LNCaP clone FGC (cell line): ENCODE data around the gene TBC1D9B.
"Not testable (repeated sequence)": the region's sequence is repeated elsewhere in the genome, so short reads cannot be mapped to it uniquely, and the experiment has no call there.

Experiments used
- DNase-seq: peaks from one replicate; pipeline ENCODE4 v3.0.0-alpha.2; 2011; ENCODE audit warnings: low read depth
- H3K4me3 ChIP-seq: 2 replicates; pipeline ENCODE4 v1.5.1; 2011; ENCODE audit warnings: mild to moderate bottlenecking, low read depth, low read length, control low read depth
- TF ChIP-seq, protein P1 (sequence below): IDR thresholded peaks from 2 replicates; pipeline ENCODE4 v1.5.1; 2012; ENCODE audit warnings: mild to moderate bottlenecking; ENCODE audit not compliant: control insufficient read depth, insufficient read depth; ENCODE audit errors: extremely low read depth

Gene TBC1D9B

DNA sequence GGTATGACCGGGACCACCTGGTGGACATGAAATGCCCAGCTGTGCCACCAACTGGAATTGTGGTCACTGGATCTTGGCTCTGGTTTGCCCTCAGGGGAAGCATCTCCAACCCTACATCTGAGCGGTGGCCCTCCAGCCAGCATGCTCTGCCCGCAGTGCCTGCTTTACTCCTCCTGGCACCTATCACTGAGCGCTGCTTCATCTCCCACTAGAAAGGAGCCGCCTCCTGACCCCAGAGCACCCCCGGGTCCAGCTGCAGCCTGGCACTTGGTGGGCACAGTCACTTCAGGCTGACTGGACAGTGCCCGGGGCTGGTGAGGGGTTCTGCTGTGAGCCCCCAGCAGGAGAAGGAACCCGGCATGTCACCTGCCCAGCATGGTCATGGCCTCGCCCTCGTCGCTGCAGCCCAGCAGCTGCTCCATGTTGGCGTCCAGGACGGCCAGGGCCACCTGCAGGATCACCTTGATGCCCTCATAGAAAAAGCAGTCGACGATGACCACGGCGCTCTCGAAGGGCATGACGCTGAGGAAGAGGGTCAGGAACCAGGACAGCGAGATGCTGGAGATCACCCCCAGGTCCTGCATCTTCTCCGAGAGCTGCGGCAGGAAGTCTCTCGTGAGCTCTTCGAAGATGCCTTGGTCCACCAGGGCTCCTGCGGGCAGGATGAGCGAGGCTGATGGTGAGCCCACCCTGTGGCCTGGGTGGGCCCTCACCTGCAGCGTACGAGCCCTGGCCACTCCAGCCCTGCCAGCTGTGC lies 33.0 kb downstream of the TBC1D9B start:
- no peak overlapping the region for H3K4me3 ChIP-seq
- no peak for DNase-seq
- TF ChIP-seq, protein P1, sequence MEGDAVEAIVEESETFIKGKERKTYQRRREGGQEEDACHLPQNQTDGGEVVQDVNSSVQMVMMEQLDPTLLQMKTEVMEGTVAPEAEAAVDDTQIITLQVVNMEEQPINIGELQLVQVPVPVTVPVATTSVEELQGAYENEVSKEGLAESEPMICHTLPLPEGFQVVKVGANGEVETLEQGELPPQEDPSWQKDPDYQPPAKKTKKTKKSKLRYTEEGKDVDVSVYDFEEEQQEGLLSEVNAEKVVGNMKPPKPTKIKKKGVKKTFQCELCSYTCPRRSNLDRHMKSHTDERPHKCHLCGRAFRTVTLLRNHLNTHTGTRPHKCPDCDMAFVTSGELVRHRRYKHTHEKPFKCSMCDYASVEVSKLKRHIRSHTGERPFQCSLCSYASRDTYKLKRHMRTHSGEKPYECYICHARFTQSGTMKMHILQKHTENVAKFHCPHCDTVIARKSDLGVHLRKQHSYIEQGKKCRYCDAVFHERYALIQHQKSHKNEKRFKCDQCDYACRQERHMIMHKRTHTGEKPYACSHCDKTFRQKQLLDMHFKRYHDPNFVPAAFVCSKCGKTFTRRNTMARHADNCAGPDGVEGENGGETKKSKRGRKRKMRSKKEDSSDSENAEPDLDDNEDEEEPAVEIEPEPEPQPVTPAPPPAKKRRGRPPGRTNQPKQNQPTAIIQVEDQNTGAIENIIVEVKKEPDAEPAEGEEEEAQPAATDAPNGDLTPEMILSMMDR = no peak

DNA sequence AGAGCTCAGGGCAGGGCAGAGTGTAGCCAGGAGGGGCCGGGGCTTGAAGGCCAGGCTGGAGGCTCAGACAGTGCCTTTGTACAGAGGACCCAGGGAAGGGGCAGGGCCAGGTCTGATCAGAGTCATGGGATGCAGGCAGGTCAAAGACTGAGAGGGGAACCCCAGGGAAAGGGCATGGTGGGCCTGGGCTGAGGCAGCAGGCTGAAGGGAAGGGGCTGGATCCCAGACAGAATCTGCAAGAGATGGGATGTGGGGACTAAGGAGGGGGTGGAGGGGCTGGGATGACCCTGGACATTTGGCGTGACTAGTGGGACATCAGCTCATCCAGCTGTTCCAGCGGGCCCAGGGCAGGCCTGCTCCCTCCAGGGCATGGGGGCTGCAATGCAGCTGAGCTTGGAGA lies 33.6 kb downstream of the TBC1D9B start:
- TF ChIP-seq, protein P1 = no peak
- no peak overlapping the region for H3K4me3 ChIP-seq

DNA sequence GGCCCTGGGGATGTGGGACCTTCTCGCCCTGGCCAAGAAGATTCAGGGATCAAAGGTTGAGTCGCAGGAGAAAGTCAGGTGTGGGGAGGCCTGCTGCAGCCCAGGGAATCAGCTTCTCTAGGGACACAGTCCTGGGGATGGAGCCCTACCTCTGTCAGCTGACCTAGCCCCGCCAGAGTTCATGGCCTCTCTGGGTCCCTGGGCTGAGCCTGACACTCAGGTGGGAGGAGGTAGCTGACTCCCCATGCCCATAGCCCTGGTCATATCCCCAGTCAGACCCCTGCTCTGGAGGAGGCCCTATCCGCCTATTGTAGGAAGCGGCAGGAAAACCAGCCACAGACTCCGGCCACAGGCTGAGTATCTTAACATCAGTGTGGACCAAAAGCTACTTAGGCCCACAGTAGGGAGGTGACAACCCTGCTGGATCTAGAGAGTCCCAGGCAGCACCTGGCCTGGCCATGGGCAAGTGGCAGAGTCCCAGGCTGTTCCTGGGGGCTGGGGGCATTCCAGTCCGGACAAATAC lies 34.0 kb downstream of the TBC1D9B start:
- no peak for DNase-seq
- TF ChIP-seq, protein P1 = no peak
- no peak overlapping the region for H3K4me3 ChIP-seq

More for the DNA sequence above, 33.6 kb downstream of the TBC1D9B start:
- no peak for DNase-seq

DNA sequence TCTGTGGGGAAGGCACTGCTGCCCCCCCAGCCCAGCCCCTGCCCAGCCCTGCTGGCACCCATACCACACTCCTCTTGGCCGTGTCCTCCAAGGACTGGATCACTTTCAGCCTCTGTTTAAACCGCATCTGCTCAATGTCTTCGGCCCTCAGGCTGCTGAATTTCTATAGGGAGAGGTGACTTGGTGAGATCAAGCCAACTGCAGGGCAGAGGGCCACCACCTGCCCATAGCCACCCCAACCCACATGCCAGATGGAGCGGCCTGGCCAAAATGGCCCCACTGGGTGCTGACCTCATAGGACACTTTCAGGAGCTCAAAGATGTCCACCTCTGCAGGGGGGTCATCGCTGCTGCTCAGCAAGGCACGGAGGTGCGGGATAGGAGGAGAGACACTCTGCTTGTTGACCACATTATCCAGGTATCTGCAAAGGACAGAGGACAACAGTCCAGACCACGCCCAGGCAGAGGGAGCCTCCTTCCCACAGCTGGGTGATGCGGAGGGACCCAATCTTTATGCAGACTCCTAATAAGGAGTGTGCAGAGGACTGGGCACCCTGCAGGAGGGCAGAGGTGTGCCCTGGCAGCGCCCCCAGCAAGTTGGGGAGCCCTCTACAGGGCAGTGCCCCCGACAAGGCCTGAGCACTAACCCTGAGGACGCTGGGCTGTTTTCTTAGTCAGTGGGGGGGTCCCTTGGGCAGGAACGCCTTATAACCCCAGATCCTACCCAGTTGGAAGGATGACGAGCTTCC lies 34.7 kb downstream of the TBC1D9B start:
- no peak overlapping the region for H3K4me3 ChIP-seq
- no peak for DNase-seq
- TF ChIP-seq, protein P1 = no peak

DNA sequence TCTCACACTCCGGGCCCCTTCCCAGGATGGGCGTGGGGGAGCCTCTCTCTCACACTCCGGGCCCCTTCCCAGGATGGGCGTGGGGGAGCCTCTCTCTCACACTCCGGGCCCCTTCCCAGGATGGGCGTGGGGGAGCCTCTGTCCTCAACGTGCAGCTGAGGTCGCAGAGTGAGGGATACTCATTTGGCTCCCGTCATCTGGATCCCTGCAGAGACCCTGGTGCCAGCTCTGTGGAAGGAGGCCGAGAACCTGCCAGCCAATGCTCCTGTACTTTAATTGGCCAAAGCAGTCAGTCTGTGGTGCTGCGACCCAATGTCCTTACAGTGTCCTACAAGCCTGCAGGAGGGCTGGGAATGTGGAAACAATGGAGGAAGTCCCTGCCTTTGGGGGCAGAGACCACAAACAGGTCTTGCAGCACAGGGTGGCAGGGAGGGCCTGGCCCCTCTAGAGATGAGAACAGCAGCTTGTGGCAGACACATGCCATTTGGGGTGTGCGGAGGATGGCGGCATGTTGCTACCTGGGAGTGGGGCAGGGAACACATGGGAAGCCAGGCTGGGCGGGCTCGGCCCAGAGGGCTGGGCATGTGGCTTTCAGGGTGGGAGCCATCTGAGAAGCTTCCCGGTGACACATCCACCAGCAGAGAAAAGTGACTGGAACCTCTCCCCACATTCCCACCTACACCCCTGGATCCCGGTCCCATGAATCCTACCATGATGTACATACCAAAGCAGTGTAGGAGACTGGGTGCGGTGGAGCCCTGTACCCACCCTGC lies 35.5 kb downstream of the TBC1D9B start:
- TF ChIP-seq, protein P1 = no peak
- no peak overlapping the region for H3K4me3 ChIP-seq
- DNase-seq = no peak

DNA sequence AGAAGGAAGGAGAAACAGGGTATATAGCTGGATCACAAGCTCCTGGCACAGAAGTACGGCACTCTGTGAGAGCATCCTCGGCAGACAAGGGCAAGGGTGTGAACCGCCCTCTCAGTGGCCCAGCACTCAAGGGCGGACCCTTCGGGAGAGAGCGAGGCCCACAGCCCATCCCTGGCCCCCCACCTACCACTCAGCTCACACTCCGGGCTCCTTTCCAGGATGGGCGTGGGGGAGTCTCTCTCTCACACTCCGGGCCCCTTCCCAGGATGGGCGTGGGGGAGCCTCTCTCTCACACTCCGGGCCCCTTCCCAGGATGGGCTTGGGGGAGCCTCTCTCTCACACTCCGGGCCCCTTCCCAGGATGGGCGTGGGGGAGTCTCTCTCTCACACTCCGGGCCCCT lies 36.2 kb downstream of the TBC1D9B start:
- DNase-seq, H3K4me3 ChIP-seq: not testable (repeated sequence)

DNA sequence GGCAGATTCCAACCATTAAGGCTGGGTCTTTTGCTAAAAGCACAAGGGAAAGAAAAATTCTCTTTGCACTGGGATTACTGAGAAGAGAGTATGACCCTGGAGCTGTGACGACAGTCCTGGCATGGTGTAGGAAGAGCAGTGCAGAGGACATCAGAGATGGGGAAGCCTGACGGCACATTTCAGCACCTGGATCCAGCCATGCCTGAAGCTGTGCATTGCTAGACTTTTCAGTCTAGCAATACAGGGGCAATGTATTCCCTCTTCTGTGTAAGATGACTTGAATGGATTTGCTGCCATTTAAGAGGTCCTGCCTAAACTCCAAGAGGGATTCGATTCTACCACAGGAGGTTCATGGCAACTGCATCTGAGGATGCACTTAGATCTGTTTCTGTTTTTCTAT lies 36.7 kb downstream of the TBC1D9B start:
- no peak for DNase-seq
- TF ChIP-seq, protein P1 = no peak
- no peak overlapping the region for H3K4me3 ChIP-seq
